Erythroblast (primary cell): ENCODE data around the gene PRODH2.
"Not testable (repeated sequence)": the region's sequence is repeated elsewhere in the genome, so short reads cannot be mapped to it uniquely, and the experiment has no call there.

ENCODE experiments used
- DNase-seq, 2 experiments: peaks; one replicate each; lab custom pipeline; 2025; lab: John Stamatoyannopoulos, UW
- GATA1 ChIP-seq: IDR thresholded peaks from 2 replicates; pipeline ENCODE4 v1.6.1; 2011; ENCODE audit warnings: low read depth, mild to moderate bottlenecking, control low read depth, low read length, moderate library complexity
- POLR2A ChIP-seq: IDR thresholded peaks from 2 replicates; pipeline ENCODE4 v1.6.1; 2011; ENCODE audit warnings: mild to moderate bottlenecking, low read length

Gene PRODH2

GRCh38 chr19:35796645-35797542, 15.8 kb downstream of the PRODH2 start:
- no peak for TF ChIP-seq GATA1
- no peak for TF ChIP-seq POLR2A
- DNase-seq = no peak

GRCh38 chr19:35795564-35795963, 17.1 kb downstream of the PRODH2 start:
- not testable (repeated sequence) for DNase-seq

- TF ChIP-seq GATA1 = no peak
- no peak for TF ChIP-seq POLR2A
- DNase-seq = no peak
Observed at GRCh38 chr19:35793381-35794165, 19.1 kb downstream of the PRODH2 start.

- DNase-seq = no peak
- TF ChIP-seq POLR2A (no peak), GATA1 (no peak)
Observed at GRCh38 chr19:35792888-35793287, 19.8 kb downstream of the PRODH2 start.

- no peak for TF ChIP-seq GATA1
- TF ChIP-seq POLR2A = no peak
- DNase-seq = no peak
Observed at GRCh38 chr19:35792312-35792711, 20.3 kb downstream of the PRODH2 start.

- TF ChIP-seq POLR2A (no peak), GATA1 (no peak)
Observed at GRCh38 chr19:35791814-35792279, 20.8 kb downstream of the PRODH2 start.

GRCh38 chr19:35790981-35791813, 21.4 kb downstream of the PRODH2 start:
- TF ChIP-seq GATA1 (no peak), POLR2A (no peak)
- DNase-seq = no peak

More at GRCh38 chr19:35791814-35792279, 20.8 kb downstream of the PRODH2 start:
- DNase-seq = no peak

- TF ChIP-seq POLR2A = no peak
- no peak for TF ChIP-seq GATA1
- no peak for DNase-seq
Observed at GRCh38 chr19:35789978-35790944, 22.4 kb downstream of the PRODH2 start.

- TF ChIP-seq GATA1 (no peak), POLR2A (no peak)
- no peak for DNase-seq
Observed at GRCh38 chr19:35789195-35789977, 23.3 kb downstream of the PRODH2 start.

GRCh38 chr19:35788205-35788960, 24.3 kb downstream of the PRODH2 start:
- no peak for TF ChIP-seq POLR2A
- TF ChIP-seq GATA1 = no peak
- no peak for DNase-seq

- TF ChIP-seq GATA1 (no peak), POLR2A (no peak)
- DNase-seq = no peak
Observed at GRCh38 chr19:35787227-35787799, 25.3 kb downstream of the PRODH2 start.
